GM19240 (cell line): Measurements from ENCODE around the gene GLIPR1.
"Not testable (repeated sequence)": the region's sequence is repeated elsewhere in the genome, so short reads cannot be mapped to it uniquely, and the experiment has no call there.

ENCODE experiments used
- DNase-seq: peaks from one replicate; pipeline ENCODE4 v3.0.0; 2011; ENCODE audit warnings: low spot score; ENCODE audit not compliant: insufficient read length

The GLIPR1 gene

DNA sequence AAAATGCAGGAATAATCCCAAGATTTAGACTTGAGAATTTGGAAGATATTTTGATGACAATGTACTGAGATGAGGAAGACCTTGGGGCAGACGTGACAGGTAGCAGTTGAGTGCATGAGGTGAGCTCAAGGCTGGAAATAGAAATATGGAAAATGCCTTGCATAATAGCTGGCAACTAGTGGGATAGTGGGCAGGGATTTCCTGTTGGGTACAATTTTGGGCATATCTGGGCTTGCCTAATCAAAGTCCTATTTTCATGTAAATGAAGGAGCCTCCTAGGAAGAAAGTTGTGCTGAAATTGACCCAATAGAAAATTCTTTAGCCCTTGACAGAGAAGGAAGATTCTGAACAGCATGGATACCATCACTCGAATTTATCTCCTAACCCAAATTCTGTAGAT is 6.4 kb upstream of the GLIPR1 start:
- no peak for DNase-seq

GRCh38 chr12:75476071-75476470 is 4.5 kb upstream of the GLIPR1 start:
- no peak for DNase-seq

DNA sequence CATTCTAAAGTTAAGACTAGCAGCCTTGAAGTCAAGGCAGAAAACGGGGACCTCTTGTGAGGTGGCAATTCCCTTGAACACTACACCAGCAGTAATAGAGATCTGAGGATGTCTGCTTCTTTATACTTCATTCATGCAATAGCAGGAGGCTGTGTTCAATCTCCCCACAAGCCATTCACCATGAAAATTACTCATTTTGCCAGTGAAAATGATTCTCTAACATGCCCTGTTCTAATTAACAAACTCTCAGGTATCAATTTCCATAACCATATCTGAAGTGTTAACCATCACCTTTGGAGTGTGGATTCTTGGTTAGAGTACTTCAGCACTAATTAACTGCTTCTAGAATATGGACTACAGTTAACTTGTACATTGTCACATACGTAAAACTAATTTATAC is 3.4 kb upstream of the GLIPR1 start:
- DNase-seq: no peak

DNA sequence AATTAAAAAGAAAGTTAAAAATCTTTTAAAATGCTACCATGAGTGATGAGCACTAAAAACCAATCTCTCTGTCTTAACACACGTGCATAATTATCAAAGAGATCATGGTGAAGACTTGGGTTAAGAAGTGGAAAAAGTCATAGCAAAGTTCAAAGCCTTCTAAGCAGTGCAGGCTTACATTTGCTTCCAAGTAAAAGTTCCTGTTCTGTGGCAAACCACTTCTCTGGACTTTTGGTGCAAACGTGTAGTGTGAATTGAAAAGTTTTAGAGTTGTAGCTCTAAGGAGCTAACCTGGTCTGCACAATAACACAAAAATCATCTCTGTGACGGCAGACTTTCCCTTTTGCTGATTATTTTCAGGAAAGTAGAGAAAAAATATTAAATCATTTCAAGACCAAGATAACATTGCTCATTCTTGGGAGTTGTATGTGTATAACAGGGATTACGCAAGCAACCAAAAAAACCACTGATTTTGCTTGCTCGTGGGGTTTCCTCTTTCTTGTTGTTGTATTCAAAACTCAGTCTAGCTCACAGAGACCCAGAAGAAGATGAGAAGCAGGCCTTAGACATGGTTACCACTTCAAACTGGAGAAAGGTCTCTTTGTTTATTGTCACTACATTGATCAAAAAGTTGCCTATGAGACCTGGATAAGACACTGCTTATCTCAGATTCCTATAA is 2.3 kb upstream of the GLIPR1 start:
- no peak for DNase-seq

DNA sequence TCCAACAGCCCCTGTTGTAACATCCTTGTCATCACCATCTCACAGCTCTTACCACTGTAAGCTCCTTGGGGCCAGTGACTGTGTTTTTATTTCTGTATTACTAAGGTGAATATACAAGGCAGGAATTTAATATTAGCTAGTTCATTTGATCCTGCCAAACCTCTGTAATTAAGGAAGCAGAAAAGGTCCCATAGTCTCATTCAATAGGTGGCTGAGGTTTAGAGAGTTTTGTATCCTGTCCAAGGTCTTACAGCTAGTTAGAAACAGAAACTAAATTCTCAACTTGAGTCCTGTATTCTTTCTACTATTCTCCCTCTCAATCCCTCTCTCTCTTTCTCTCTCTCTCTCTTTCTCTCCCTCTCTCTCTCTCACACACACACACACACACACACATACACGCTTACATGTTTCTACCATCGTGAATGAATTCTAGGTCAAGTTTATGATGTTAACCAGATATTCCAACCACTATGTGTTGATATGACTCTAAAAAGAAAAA is 543 bp upstream of the GLIPR1 start:
- no peak for DNase-seq

DNA sequence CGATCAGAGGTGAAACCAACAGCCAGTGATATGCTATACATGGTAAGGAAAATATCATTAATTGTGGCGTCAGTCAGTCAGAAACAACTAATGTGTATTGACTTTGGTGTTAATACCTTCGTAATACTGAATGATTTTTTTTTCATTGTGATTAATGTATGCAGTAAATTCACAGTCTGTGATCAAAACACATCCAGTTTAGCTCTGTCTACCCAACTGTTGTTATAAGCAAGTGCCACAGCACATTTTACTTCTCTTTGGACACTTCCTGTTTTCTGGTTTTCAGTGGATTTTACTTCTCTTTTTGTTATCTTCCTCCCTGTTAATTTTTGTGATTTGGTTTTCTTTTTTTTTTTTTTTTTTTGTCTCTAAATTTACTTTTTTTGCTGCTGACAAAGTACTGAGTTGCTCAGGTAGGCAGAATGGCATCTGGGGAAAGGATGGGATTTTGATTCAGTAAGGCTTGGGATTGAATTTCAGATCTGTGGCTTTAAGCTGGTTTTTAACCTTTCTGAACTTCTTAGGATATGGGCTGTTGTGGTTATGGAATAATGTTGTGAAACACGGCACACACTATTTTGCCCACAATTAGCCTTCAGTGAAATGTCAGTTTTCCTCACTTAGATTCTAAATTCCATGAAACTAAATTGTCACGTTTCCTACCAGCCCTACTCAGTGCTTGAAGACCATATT is 604 bp downstream of the GLIPR1 start:
- DNase-seq: no peak

DNA sequence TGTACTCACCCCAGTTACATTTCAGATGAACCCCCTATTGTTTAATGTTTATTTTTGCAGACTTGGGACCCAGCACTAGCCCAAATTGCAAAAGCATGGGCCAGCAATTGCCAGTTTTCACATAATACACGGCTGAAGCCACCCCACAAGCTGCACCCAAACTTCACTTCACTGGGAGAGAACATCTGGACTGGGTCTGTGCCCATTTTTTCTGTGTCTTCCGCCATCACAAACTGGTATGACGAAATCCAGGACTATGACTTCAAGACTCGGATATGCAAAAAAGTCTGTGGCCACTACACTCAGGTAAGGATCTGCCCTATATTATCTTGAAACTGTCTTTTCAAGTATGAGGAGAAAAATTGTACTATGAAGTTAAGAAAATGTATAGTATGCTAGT is 1.2 kb downstream of the GLIPR1 start:
- no peak for DNase-seq

DNA sequence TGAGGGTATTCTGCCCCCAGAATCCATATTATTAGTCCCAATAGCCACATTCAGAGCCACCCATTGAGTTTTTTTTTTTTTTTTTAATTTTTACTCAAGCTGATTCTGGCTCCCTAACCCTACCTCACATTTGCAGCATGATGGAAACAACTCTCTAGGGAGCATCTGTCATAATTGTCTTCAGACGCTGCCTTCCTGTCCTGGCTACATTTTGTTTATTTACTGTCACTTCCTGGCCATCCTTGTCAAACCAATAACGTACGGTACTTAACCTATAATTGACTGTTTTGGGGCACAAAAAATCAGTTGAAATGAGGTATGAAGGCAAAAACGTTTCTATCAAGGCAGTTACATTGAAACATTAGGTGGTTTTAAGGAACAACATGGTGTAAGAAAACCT is 2.1 kb downstream of the GLIPR1 start:
- no peak for DNase-seq

DNA sequence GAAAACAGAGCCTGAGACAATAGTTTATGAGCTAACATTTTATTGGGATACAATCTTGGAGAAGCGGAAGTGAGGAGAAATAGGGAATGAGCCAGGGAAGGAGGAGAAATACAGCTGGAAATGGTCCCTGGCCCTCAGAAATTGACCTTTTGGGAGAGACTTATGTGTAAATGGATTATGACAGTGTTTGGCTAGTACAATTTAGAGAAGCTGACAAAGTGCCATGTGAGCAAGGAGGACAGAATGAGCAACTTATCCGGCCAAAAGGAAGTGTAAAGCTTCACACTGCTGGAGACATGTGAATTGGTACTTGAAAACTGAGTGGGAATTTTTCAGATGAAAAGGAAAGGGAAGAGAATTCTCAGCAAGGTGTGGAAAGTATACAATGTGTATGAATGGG is 2.9 kb downstream of the GLIPR1 start:
- DNase-seq: no peak

DNA sequence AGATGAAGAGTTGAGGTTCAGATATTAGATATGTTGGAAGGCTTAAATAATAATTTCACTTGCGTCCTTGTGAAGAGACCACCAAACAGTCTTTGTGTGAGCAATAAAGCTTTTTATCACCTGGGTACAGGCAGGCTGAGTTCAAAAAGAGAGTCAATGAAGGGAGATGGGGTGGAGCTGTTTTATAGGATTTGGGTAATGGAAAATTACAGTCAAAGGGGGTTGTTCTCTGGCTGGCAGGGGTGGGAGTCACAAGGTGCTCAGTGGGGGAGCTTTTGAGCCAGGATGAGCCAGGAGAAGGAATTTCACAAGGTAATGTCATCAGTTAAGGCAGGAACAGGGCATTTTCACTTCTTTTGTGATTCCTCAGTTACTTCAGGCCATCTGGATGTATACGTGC is 3.9 kb downstream of the GLIPR1 start:
- not testable (repeated sequence) for DNase-seq

DNA sequence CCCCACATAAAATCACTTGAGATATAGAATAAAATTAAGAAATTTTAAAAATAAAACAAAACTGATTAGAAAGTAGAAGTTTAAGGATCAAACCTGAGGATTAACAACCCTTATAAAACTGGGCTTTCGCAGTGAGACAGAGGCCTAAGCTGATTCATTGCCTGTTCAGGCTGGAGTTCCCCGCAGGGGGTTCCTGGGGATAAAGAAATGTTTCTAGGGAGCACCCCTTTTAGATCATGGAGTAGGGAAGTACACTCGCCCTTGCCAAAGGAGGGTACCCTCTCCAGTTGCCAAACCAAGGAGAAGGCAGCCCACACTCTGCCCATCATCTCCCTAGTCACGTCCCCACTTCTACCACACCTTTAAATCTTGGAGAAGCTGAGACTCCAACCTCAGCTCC is 6.8 kb downstream of the GLIPR1 start:
- no peak for DNase-seq

GRCh38 chr12:75488553-75488952 is 8.0 kb downstream of the GLIPR1 start:
- no peak for DNase-seq

DNA sequence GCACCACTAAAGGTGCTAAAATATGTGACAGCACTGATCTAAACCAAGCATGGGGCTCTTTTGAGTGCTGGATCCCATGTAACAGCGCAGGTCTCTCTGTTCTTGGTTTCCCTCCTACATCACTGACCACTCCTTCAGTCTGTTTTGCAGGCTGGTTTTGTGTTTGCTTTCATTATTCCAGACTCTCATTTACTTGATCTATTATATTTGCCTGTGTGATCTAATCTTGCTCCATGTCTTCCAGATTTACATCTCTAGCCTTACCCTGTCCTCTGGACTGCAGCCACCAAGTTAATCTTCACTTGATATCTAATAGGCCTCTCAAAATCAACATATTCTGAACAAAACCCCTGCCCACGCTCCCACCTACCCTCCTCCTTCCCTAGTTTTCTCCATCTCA is 8.6 kb downstream of the GLIPR1 start:
- no peak for DNase-seq

- DNase-seq: no peak
Measured at GRCh38 chr12:75489613-75490210, 9.2 kb downstream of the GLIPR1 start.

- DNase-seq: no peak
Measured at GRCh38 chr12:75491169-75491568, 10.6 kb downstream of the GLIPR1 start.

- DNase-seq: no peak
Measured at GRCh38 chr12:75503459-75503858, 22.9 kb downstream of the GLIPR1 start.

GRCh38 chr12:75503866-75504265 is 23.3 kb downstream of the GLIPR1 start:
- DNase-seq: no peak

DNA sequence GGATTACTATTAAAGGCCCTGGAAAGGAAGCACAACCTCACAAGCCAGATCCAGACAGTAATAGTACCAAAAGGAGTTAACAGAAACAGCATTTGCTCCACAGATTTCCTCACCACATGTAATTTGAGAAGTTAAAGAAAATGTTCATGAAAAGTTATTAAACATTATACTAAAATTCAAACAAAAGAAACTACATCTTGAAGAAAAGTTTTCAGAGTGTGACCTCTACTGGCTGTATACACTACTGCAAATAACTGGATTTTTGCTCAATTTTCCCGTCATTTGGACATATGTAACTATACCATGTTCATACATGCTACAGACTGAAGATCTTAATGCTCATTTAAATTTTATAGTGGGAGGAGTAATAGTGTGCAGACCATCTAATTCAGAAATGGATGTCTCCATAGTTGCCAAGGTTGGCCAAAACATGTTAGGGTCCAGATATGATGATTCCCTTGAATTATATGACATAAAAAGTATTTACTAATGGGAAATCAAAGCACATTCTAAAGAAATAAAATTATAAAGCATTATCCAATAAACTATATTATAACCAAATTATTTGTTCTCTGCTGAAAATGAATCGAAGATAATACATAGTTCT is 25.3 kb downstream of the GLIPR1 start:
- no peak for DNase-seq

GRCh38 chr12:75507086-75507485 is 26.5 kb downstream of the GLIPR1 start:
- DNase-seq: no peak

DNA sequence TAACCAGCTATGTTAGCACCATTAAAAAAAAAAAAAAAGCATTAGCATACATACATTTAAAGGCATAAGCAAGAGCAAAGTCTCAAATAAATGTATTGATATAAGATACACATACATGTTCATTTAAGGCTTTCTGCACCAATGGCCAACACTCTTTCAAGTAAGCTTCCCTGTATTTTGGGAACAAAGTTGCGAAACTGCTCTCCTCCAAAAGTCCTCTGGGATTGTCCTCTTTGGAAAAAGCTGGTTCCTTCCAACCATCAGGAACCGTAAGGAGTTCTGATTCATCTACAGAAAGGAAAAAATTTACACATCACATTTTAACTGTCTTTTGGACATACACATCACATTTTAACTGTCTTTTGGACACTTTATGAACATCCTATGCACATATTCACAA is 27.6 kb downstream of the GLIPR1 start:
- no peak for DNase-seq

- no peak for DNase-seq
Measured at GRCh38 chr12:75509621-75510020, 29.1 kb downstream of the GLIPR1 start.
